Vagina (tissue), 2 donors: Measurements from ENCODE around the gene PSMA4.

ENCODE experiments used
- POLR2A ChIP-seq, 2 donors: fragments of 450-650 bp; IDR thresholded peaks; one replicate each; pipeline ENCODE4 v1.6.1; 2017; ENCODE audit warnings: antibody characterized with exemption in 2 of 2, mild to moderate bottlenecking in 2 of 2, moderate library complexity in 2 of 2
- POLR2AphosphoS5 ChIP-seq, 2 donors: sonication (generic); formaldehyde crosslinking; IDR thresholded peaks; one replicate each; pipeline ENCODE4 v1.9.0; 2017; ENCODE audit warnings: antibody characterized with exemption in 2 of 2, mild to moderate bottlenecking in 2 of 2, low read depth in 1 of 2; ENCODE audit not compliant: insufficient read depth in 1 of 2
- TF ChIP-seq, protein P1 (sequence below), 3 experiments: fragments of 450-650 bp in 2 of 3; fragments of 200-600 bp in 1 of 3; sonication (generic) in 1 of 3; IDR thresholded peaks; one replicate each; pipeline ENCODE4 v1.5.1; 2017 to 2019; ENCODE audit warnings: antibody characterized with exemption in 3 of 3, mild to moderate bottlenecking in 2 of 3, moderate library complexity in 2 of 3

GRCh38 chr15:78571382-78571781 lies 31.1 kb downstream of the PSMA4 start:
- TF ChIP-seq, protein P1, sequence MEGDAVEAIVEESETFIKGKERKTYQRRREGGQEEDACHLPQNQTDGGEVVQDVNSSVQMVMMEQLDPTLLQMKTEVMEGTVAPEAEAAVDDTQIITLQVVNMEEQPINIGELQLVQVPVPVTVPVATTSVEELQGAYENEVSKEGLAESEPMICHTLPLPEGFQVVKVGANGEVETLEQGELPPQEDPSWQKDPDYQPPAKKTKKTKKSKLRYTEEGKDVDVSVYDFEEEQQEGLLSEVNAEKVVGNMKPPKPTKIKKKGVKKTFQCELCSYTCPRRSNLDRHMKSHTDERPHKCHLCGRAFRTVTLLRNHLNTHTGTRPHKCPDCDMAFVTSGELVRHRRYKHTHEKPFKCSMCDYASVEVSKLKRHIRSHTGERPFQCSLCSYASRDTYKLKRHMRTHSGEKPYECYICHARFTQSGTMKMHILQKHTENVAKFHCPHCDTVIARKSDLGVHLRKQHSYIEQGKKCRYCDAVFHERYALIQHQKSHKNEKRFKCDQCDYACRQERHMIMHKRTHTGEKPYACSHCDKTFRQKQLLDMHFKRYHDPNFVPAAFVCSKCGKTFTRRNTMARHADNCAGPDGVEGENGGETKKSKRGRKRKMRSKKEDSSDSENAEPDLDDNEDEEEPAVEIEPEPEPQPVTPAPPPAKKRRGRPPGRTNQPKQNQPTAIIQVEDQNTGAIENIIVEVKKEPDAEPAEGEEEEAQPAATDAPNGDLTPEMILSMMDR (IDR thresholded peaks at IDR 0.05) = no peak
- TF ChIP-seq POLR2AphosphoS5 (IDR thresholded peaks at IDR 0.05; ENCODE audit: insufficient read depth in 1 of 2, low read depth in 1 of 2) = no peak
- no peak for TF ChIP-seq POLR2A (IDR thresholded peaks at IDR 0.05)
